Smooth muscle cell (in vitro differentiated cells): ENCODE data around the gene KLF8. TPM values are rescaled to one million over a fixed set of nuclear protein-coding genes. Genes with fewer than 3 reads are reported as not detected.

Experiments used
- DNase-seq: peaks from one replicate; lab custom pipeline; 2025; ENCODE audit not compliant: unreplicated experiment; lab: John Stamatoyannopoulos, UW
- H2AFZ ChIP-seq: fragments of 200-600 bp; sonication (generic); 2 replicates; pipeline ENCODE4 v1.6.0; 2016; ENCODE audit warnings: antibody characterized with exemption, low read depth, mild to moderate bottlenecking
- H3F3A ChIP-seq: fragments of 200-600 bp; sonication (generic); 2 replicates; pipeline ENCODE4 v1.6.0; 2017; ENCODE audit warnings: antibody characterized with exemption, low read depth
- H3K27ac ChIP-seq: fragments of 200-600 bp; sonication (generic); 2 replicates; pipeline ENCODE4 v1.5.1; 2016; ENCODE audit warnings: low read depth, mild to moderate bottlenecking
- H3K27me3 ChIP-seq: fragments of 200-600 bp; sonication (generic); 2 replicates; pipeline ENCODE4 v1.6.1; 2016; ENCODE audit warnings: low read depth, mild to moderate bottlenecking
- H3K36me3 ChIP-seq: fragments of 200-600 bp; sonication (generic); 2 replicates; pipeline ENCODE4 v1.5.1; 2016; ENCODE audit warnings: low read depth
- H3K4me1 ChIP-seq: fragments of 200-600 bp; sonication (generic); 2 replicates; pipeline ENCODE4 v1.5.1; 2016; ENCODE audit warnings: low read depth
- H3K4me2 ChIP-seq: fragments of 200-600 bp; sonication (generic); 2 replicates; pipeline ENCODE4 v1.6.0; 2016; ENCODE audit warnings: mild to moderate bottlenecking
- H3K4me3 ChIP-seq: fragments of 200-600 bp; sonication (generic); 2 replicates; pipeline ENCODE4 v1.5.1; 2016; ENCODE audit warnings: mild to moderate bottlenecking
- H3K79me2 ChIP-seq: fragments of 200-600 bp; sonication (generic); 2 replicates; pipeline ENCODE4 v1.6.0; 2016; ENCODE audit warnings: low read depth, mild to moderate bottlenecking
- H3K9ac ChIP-seq: fragments of 200-600 bp; sonication (generic); 2 replicates; pipeline ENCODE4 v1.6.0; 2016; ENCODE audit warnings: low read depth
- H3K9me3 ChIP-seq: fragments of 200-600 bp; sonication (generic); replicated peaks from 2 replicates; pipeline ENCODE4 v1.5.1; 2016; ENCODE audit warnings: low read depth
- H4K20me1 ChIP-seq: fragments of 200-600 bp; sonication (generic); 2 replicates; pipeline ENCODE4 v1.6.0; 2016; ENCODE audit warnings: low read depth
- CTCF ChIP-seq: fragments of 200-600 bp; sonication (generic); IDR thresholded peaks from 2 replicates; pipeline ENCODE4 v1.5.1; 2017; ENCODE audit warnings: borderline replicate concordance, mild to moderate bottlenecking, antibody characterized with exemption; ENCODE audit not compliant: insufficient read depth, poor library complexity, severe bottlenecking
- whole genome bisulfite sequencing: methylation state at CpG from one replicate; pipeline ENCODE4 v1.1.7; 2016; ENCODE audit warnings: low lambda C conversion rate; 5-methylcytosine and 5-hydroxymethylcytosine counted together
- polyA plus RNA-seq: library from polyadenylated mRNA; unstranded; fragments of >200 nt; fragmentation: Nextera tagmentation; extraction: Ambion mirVana; gene quantifications from 2 replicates; pipeline ENCODE4 v1.2.1, GENCODE V29; 2016
- total RNA-seq: library from RNA; depleted of rRNA; stranded (reverse); fragments of >200 nt; gene quantifications from 2 replicates; pipeline ENCODE4 v1.2.3, GENCODE V29; 2014

KLF8 gene
- total and polyA plus RNA-seq, 2 experiments from 2014 or later = 6.6 to 21.3 TPM

- Histone ChIP-seq H4K20me1 (no peaks in the 10 kb centered on the region), H3K9me3 (no peaks in the 10 kb centered on the region), H3K36me3 (no peaks in the 10 kb centered on the region), H3K79me2 (no peaks in the 10 kb centered on the region), H3K9ac (no peak overlapping the region), H3K27me3 (no peaks in the 10 kb centered on the region), H3K27ac (no peak overlapping the region), H3F3A (no peaks in the 10 kb centered on the region), H3K4me3 (no peak overlapping the region), H3K4me1 (peaks cover 4% of the 10 kb centered on the region), H3K4me2 (no peak overlapping the region), H2AFZ (no peak overlapping the region)
- DNase-seq = no peak
- 41% methylated on average over 2 of the region's 2 CpGs for WGBS
- TF ChIP-seq CTCF = no peak
Measured at GRCh38 chrX:56228914-56229313, 3.2 kb upstream of the KLF8 start.

- peak overlapping the region; percentile 65 for H3K4me3 ChIP-seq
Measured at GRCh38 chrX:56231537-56232090, 542 bp upstream of the KLF8 start.

GRCh38 chrX:56233100-56233499 lies 944 bp downstream of the KLF8 start:
- H4K20me1 ChIP-seq = no peaks in the 10 kb centered on the region
- DNase-seq = no peak
- H3K9ac ChIP-seq = no peak overlapping the region
- 34% methylated on average over 17 of the region's 17 CpGs for WGBS
- peaks cover 9% of the 10 kb centered on the region for H3K4me1 ChIP-seq
- H3K27ac ChIP-seq = peak overlapping the region; percentile 19
- H3K79me2 ChIP-seq = peaks cover 6% of the 10 kb centered on the region
- no peaks in the 10 kb centered on the region for H3K9me3 ChIP-seq
- no peaks in the 10 kb centered on the region for H3K27me3 ChIP-seq
- H2AFZ ChIP-seq = peak overlapping the region; percentile 93
- peak overlapping the region; percentile 65 for H3K4me3 ChIP-seq
- no peaks in the 10 kb centered on the region for H3F3A ChIP-seq
- peak overlapping the region; percentile 91 for H3K4me2 ChIP-seq
- no peaks in the 10 kb centered on the region for H3K36me3 ChIP-seq
- no peak for TF ChIP-seq CTCF

More at GRCh38 chrX:56231537-56232090, 542 bp upstream of the KLF8 start:
- Histone ChIP-seq H3K27ac (no peak overlapping the region), H3K4me1 (peaks cover 9% of the 10 kb centered on the region), H2AFZ (no peak overlapping the region), H3K9me3 (no peaks in the 10 kb centered on the region), H3K79me2 (peaks cover 6% of the 10 kb centered on the region), H3F3A (no peaks in the 10 kb centered on the region), H3K4me2 (peak overlapping the region; percentile 91), H3K36me3 (no peaks in the 10 kb centered on the region), H4K20me1 (no peaks in the 10 kb centered on the region), H3K9ac (no peak overlapping the region), H3K27me3 (no peaks in the 10 kb centered on the region)
- WGBS = 52% methylated on average over 10 of the region's 10 CpGs
- DNase-seq = no peak
- TF ChIP-seq CTCF = no peak

GRCh38 chrX:56233682-56234081 lies 1.5 kb downstream of the KLF8 start:
- H3K4me3 ChIP-seq = peak overlapping the region; percentile 65
- no peak for DNase-seq

More at GRCh38 chrX:56233682-56234081, 1.5 kb downstream of the KLF8 start:
- Histone ChIP-seq H4K20me1 (no peaks in the 10 kb centered on the region), H3F3A (no peaks in the 10 kb centered on the region), H3K27me3 (no peaks in the 10 kb centered on the region), H2AFZ (peak overlapping the region; percentile 93), H3K79me2 (peaks cover 6% of the 10 kb centered on the region), H3K4me2 (peak overlapping the region; percentile 91), H3K36me3 (no peaks in the 10 kb centered on the region), H3K27ac (peak overlapping the region; percentile 19), H3K9me3 (no peaks in the 10 kb centered on the region), H3K9ac (no peak overlapping the region), H3K4me1 (peaks cover 9% of the 10 kb centered on the region)
- no peak for TF ChIP-seq CTCF
- WGBS = 38% methylated on average over 8 of the region's 8 CpGs
